ENCODE results near the gene MMP19.

- no peak for TF ChIP-seq CTCF (IDR thresholded peaks at IDR 0.05)
- TF ChIP-seq EP300 (IDR thresholded peaks at IDR 0.05) = no peak
- no peak for TF ChIP-seq POLR2A (IDR thresholded peaks at IDR 0.05)
Observed at GRCh38 chr12:55838361-55838760, 4.4 kb downstream of the MMP19 start.
